ENCODE results near the gene RIMS4. TPM values are rescaled to one million over a fixed set of nuclear protein-coding genes. Genes with fewer than 3 reads are reported as not detected.
A peak's percentile ranks its signal among the peaks of the same experiment; 100 is the strongest.

RIMS4 gene
- total RNA-seq, 4 donors from 2014 or later, result 1.2 to 2.6 (median 1.9) TPM

- H3K36me3 ChIP-seq, result no peaks in the 10 kb centered on the region
- intact Hi-C loops (cut with DNase I), result no loop called here
- no peak for TF ChIP-seq POLR2AphosphoS5 (IDR thresholded peaks at IDR 0.05)
- TF ChIP-seq CTCF (IDR thresholded peaks at IDR 0.05), result no peak
- TF ChIP-seq EP300 (IDR thresholded peaks at IDR 0.05), result no peak
- no peak for TF ChIP-seq POLR2A (IDR thresholded peaks at IDR 0.05; ENCODE audit: low read depth)
- H3K27me3 ChIP-seq, result peaks cover 0 to 50% (median 0%) of the 10 kb centered on the region in 4 donors
- whole genome bisulfite sequencing, result 79% methylated on average over 4 of the region's 4 CpGs
- H3K4me1 ChIP-seq, result peaks cover 0 to 9% (median 6%) of the 10 kb centered on the region in 4 donors
- no peak for DNase-seq (ENCODE audit: extremely low spot score)
- H3K4me3 ChIP-seq, result no peak overlapping the region
- H3K27ac ChIP-seq (replicated peaks in 1 of 4), result no peak overlapping the region
- no peaks in the 10 kb centered on the region for H3K9me3 ChIP-seq
Observed at GRCh38 chr20:44802702-44803101, 7.6 kb downstream of the RIMS4 start.

- no peak for DNase-seq (ENCODE audit: extremely low spot score)
- TF ChIP-seq POLR2A (IDR thresholded peaks at IDR 0.05; ENCODE audit: low read depth) (no peak), POLR2AphosphoS5 (IDR thresholded peaks at IDR 0.05) (no peak), CTCF (IDR thresholded peaks at IDR 0.05) (peak in 1 of 3 experiments; percentile 17), EP300 (IDR thresholded peaks at IDR 0.05) (no peak)
- no peak overlapping the region for H3K4me3 ChIP-seq
- H3K4me1 ChIP-seq, result peaks cover 0 to 5% (median 2%) of the 10 kb centered on the region in 4 donors
- no peak overlapping the region for H3K27ac ChIP-seq (replicated peaks in 1 of 4)
- H3K27me3 ChIP-seq, result peaks cover 0 to 39% (median 0%) of the 10 kb centered on the region in 4 donors
- no peaks in the 10 kb centered on the region for H3K36me3 ChIP-seq
- intact Hi-C loops (cut with DNase I), result no loop called here
- H3K9me3 ChIP-seq, result no peaks in the 10 kb centered on the region
- WGBS, result 73% methylated on average over 8 of the region's 8 CpGs
Observed at GRCh38 chr20:44800391-44801046, 9.8 kb downstream of the RIMS4 start.

GRCh38 chr20:44799691-44800090, 10.7 kb downstream of the RIMS4 start:
- H3K4me1 ChIP-seq, result peaks cover 0 to 5% (median 0%) of the 10 kb centered on the region in 4 donors
- 94% methylated on average over 5 of the region's 5 CpGs for WGBS
- H3K4me3 ChIP-seq, result no peak overlapping the region
- H3K27me3 ChIP-seq, result peaks cover 0 to 38% (median 0%) of the 10 kb centered on the region in 4 donors
- intact Hi-C loops (cut with DNase I), result no loop called here
- no peak for TF ChIP-seq EP300 (IDR thresholded peaks at IDR 0.05)
- no peak for TF ChIP-seq POLR2A (IDR thresholded peaks at IDR 0.05; ENCODE audit: low read depth)
- TF ChIP-seq CTCF (IDR thresholded peaks at IDR 0.05), result no peak
- no peak for TF ChIP-seq POLR2AphosphoS5 (IDR thresholded peaks at IDR 0.05)
- no peaks in the 10 kb centered on the region for H3K9me3 ChIP-seq
- DNase-seq (ENCODE audit: extremely low spot score), result no peak
- no peak overlapping the region for H3K27ac ChIP-seq (replicated peaks in 1 of 4)
- H3K36me3 ChIP-seq, result no peaks in the 10 kb centered on the region

- no peak for DNase-seq (ENCODE audit: extremely low spot score)
- no peak overlapping the region for H3K4me3 ChIP-seq
- TF ChIP-seq CTCF (IDR thresholded peaks at IDR 0.05), result no peak
- H3K4me1 ChIP-seq, result no peaks in the 10 kb centered on the region
- intact Hi-C loops (cut with DNase I), result no loop called here
- 91% methylated on average over 3 of the region's 3 CpGs for WGBS
- peaks cover 0 to 20% (median 0%) of the 10 kb centered on the region in 4 donors for H3K27me3 ChIP-seq
- H3K36me3 ChIP-seq, result no peaks in the 10 kb centered on the region
- H3K9me3 ChIP-seq, result no peaks in the 10 kb centered on the region
- no peak overlapping the region for H3K27ac ChIP-seq (replicated peaks in 1 of 4)
Observed at GRCh38 chr20:44796758-44797457, 13.4 kb downstream of the RIMS4 start.
